SH-SY5Y (cell line): ENCODE results near the gene LFNG.

Source experiments
- GATA2 ChIP-seq: IDR thresholded peaks from 2 replicates; pipeline ENCODE4 v1.6.1; 2011; ENCODE audit warnings: mild to moderate bottlenecking, low read depth, low read length
- GATA3 ChIP-seq: IDR thresholded peaks from 2 replicates; pipeline ENCODE4 v1.6.1; 2011; ENCODE audit warnings: low read depth, mild to moderate bottlenecking, low read length, moderate library complexity

- TF ChIP-seq GATA3 (no peak), GATA2 (no peak)
Measured at GRCh38 chr7:2501947-2502646, 17.5 kb upstream of the LFNG start.
